Islet precursor cell (in vitro differentiated cells): ENCODE data around the gene GP1BB.

Experiments used
- DNase-seq: peaks from one replicate; pipeline ENCODE4 v3.0.0-alpha.2; 2018

GP1BB gene

GRCh38 chr22:19757140-19757984, 34.0 kb downstream of the GP1BB start:
- no peak for DNase-seq

- no peak for DNase-seq
Measured at GRCh38 chr22:19757985-19758895, 34.9 kb downstream of the GP1BB start.

GRCh38 chr22:19758896-19759426, 35.6 kb downstream of the GP1BB start:
- DNase-seq = no peak

GRCh38 chr22:19759427-19760057, 36.2 kb downstream of the GP1BB start:
- no peak for DNase-seq

GRCh38 chr22:19760058-19760950, 37.0 kb downstream of the GP1BB start, which contains the start of gene TBX1:
TSS of gene TBX1 (plus strand) at chr22:19760778. CDS start at chr22:19760844, 66 bp downstream.
- DNase-seq = no peak

GRCh38 chr22:19760951-19761724, 37.8 kb downstream of the GP1BB start:
- DNase-seq = no peak

- DNase-seq = peak; percentile 73
Measured at GRCh38 chr22:19761725-19762567, 38.6 kb downstream of the GP1BB start.

- no peak for DNase-seq
Measured at GRCh38 chr22:19762568-19763457, 39.5 kb downstream of the GP1BB start.

- no peak for DNase-seq
Measured at GRCh38 chr22:19763458-19764298, 40.3 kb downstream of the GP1BB start.

GRCh38 chr22:19764299-19764593, 40.9 kb downstream of the GP1BB start:
- DNase-seq = no peak

GRCh38 chr22:19764636-19765476, 41.5 kb downstream of the GP1BB start:
- no peak for DNase-seq

GRCh38 chr22:19765477-19766239, 42.3 kb downstream of the GP1BB start:
- no peak for DNase-seq

GRCh38 chr22:19766240-19766510, 42.8 kb downstream of the GP1BB start:
- no peak for DNase-seq

- DNase-seq = no peak
Measured at GRCh38 chr22:19766511-19767426, 43.4 kb downstream of the GP1BB start.
